Measurements from ENCODE around the gene ABTB2.

DNA sequence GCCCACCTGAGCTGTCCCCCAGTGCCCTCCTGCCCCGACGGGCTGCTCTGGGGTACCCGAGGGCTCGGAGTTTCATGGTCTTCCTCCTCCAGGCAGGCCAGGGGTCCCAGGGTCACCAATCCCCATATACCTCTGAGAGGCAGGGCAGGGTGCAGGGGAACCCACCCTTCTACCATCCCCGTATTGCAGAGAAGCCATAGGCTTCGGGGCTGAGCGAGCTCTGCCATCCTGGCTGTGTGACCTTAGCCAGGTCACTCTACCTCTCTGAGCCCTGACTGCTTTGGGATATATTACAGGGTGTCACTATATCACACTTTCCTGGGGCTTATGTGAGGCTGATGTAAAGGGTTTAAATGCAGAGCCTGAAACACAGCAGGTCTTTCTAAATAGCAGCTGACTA is 195.0 kb downstream of the ABTB2 start:
- TF ChIP-seq, protein P1, sequence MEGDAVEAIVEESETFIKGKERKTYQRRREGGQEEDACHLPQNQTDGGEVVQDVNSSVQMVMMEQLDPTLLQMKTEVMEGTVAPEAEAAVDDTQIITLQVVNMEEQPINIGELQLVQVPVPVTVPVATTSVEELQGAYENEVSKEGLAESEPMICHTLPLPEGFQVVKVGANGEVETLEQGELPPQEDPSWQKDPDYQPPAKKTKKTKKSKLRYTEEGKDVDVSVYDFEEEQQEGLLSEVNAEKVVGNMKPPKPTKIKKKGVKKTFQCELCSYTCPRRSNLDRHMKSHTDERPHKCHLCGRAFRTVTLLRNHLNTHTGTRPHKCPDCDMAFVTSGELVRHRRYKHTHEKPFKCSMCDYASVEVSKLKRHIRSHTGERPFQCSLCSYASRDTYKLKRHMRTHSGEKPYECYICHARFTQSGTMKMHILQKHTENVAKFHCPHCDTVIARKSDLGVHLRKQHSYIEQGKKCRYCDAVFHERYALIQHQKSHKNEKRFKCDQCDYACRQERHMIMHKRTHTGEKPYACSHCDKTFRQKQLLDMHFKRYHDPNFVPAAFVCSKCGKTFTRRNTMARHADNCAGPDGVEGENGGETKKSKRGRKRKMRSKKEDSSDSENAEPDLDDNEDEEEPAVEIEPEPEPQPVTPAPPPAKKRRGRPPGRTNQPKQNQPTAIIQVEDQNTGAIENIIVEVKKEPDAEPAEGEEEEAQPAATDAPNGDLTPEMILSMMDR (IDR thresholded peaks at IDR 0.05): no peak
- no peak for TF ChIP-seq POLR2A (IDR thresholded peaks at IDR 0.05)
